NCI-H526 (cell line): ENCODE data around the gene ARMC9.
"Not testable (repeated sequence)": the region's sequence is repeated elsewhere in the genome, so short reads cannot be mapped to it uniquely, and the experiment has no call there.

Source experiments
- DNase-seq, 2 experiments: peaks; one replicate each; lab custom pipeline; 2025; lab: John Stamatoyannopoulos, UW

ARMC9 gene

DNA sequence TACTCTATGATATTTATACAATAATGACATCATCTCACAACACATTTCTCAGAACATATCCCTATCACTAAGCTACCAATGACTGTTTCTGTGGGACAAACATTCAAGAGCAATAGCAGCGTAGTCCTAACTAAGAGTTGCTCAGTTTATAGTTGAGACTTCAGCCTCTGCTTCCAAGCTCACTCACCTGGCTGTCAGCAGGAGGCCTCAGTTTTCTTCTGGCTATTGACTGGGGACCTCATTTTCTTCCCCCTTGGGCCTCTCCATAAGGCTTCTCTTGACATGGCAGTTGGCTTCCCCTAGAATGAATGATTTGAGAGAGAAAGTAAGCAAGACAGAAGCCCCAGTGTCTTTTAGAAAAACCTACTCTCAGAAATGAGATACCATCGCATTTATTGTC lies 85.9 kb downstream of the ARMC9 start:
- no peak for DNase-seq

DNA sequence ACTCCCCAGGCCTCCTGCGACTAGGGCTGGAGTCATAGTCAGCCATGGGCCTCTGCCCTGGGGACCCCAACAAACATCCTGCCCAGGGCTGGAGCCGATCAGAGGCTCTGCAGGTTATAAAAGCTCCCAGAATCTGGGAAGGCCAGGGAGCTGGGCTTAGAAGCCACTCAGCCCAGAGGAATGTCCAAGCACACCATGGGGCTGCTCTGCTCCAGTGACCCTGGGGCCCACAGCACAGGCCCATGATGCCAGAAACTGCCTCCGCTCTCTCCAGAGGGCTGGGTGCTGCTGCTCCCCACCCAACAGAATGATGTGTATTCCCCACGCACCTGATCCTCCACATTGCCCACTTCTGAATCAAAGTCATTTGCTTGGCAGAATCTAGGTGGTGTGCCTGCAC lies 88.5 kb downstream of the ARMC9 start:
- DNase-seq = no peak

DNA sequence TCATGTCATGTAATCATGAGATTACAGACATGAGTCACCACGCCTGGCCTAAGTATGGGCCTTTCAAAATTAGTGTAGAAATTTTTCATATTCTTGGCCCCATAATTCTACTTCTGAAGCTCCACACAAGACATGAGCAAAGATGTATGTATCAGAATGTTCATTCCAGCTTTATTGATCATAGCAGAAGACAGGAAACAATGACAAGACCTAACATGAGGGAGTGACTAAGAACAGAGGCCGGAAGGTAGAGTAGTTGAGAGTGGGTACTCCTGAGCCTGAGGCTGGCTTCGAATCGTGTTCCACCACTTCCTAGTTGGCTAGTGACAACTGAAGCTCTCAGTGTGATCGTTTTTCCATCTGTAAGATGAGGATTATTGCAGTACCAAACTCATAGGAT lies 89.3 kb downstream of the ARMC9 start:
- no peak for DNase-seq

DNA sequence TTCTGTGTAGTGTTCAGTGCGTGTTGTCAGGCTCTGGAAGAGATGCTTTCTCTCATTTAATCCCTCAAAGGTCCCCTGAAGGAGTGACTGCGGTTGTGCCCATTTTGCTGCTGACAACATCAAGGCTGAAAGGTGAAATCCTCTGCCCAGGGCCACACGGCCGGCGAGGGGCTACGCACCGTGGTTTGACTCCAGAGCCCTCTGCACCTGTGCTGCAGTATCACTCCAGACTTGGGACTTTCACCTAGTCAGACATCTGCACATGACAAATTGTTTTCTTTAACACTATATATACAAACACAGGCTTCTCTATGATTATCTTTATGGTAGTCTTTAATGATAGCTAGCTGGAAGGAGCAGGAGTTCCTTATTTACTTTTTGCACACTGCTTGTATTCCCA lies 90.2 kb downstream of the ARMC9 start:
- no peak for DNase-seq

DNA sequence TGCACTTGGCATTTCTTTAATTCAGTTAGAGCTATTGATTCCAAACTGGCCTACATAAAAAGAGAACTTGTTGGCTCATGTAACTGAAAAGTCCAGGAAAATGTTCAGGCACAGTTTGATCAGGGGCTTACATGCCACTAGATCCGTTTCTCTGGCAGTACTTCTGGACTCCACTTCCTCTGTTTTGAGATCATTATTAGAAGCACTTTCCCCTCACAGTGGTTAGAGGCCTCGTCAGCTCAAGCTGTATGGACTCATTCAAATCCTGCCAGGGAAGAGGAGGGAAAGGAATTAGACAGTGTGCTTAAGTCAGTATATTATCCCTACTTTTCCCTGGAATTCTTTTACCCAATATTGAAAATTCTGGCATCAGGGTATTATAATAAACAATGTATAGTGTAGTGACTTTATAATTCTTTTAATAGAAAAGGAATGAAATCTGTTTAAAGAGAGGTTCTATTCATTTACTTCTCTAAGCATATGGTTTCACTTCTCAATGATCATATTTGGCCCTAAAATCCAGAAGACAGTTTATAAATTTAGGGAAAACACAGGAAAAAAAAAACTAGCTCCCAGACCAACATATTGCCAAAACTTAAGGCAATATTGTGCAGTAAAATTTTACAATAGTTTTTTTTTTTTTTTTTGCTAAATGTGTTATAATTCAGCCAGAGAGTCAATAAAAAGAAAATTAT lies 92.0 kb downstream of the ARMC9 start:
- DNase-seq = no peak

DNA sequence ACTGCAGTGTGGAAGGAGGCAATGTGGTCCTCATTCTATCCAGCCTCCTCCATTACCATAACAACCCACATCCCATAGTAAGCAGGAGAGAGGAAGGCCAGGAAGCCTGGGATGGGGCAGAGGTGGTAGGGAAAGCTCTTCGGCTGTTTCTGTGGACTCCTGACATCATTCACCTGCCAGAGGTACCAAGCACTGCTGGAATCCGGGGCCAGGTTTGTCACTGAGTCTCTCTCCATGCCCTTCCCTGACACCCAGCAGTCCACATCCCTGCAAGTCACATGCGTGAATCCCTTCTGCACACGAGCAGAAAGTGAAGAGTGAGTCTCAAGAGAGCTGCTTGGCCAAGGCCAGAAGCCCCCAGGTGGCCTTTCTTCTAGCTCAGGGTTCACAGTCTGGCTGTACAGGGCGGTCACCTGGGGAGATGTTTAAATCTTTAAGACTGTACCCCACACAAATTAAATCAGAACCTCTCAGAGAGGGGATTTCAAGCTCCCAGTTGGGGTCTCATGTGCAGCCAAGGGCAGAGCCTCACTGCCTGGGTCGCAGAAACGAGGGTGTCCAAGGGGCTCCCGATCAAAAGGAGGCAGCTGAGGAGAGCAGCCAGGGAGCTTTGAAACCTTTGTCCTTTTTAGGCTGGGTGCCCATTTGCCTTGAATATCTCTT lies 94.2 kb downstream of the ARMC9 start:
- DNase-seq = no peak

DNA sequence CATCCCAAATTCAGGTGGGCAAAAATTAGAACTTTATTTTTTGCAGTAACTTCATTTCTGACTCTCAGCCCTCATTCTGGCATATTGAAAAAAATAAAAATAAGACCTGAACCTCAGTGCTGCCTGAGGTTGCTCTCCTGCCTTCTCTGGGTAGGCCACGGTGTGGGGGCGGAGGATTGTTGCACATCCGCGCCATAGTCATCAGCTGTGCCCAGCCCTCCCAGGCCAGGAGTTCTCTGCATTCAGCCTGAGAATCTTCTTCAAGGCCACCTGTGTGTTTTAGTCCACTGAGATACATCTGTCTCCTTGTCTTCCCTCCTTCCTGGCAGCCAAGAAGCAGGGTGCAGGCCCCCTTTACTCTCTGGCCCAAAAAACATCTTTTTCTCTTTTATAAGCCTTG lies 94.7 kb downstream of the ARMC9 start:
- no peak for DNase-seq

DNA sequence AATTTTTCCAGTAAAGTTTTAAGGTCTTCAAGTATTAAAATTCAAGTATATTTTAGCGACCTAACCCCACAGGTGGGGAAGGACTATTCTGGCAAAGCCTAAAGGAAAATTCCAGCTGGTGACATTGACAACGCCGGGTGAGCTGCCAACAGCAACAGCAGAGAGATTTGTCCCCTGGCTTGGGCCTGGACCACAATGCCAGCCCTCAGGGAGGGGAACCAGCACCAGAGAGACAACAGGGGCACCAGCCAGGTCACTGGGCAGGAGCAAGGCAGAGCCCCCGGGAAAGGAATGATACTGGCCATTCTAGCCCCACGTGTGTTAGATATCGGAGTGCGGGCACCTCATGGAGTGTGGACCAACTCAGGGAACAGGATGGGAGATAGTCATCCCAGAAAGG lies 95.7 kb downstream of the ARMC9 start:
- DNase-seq = no peak

DNA sequence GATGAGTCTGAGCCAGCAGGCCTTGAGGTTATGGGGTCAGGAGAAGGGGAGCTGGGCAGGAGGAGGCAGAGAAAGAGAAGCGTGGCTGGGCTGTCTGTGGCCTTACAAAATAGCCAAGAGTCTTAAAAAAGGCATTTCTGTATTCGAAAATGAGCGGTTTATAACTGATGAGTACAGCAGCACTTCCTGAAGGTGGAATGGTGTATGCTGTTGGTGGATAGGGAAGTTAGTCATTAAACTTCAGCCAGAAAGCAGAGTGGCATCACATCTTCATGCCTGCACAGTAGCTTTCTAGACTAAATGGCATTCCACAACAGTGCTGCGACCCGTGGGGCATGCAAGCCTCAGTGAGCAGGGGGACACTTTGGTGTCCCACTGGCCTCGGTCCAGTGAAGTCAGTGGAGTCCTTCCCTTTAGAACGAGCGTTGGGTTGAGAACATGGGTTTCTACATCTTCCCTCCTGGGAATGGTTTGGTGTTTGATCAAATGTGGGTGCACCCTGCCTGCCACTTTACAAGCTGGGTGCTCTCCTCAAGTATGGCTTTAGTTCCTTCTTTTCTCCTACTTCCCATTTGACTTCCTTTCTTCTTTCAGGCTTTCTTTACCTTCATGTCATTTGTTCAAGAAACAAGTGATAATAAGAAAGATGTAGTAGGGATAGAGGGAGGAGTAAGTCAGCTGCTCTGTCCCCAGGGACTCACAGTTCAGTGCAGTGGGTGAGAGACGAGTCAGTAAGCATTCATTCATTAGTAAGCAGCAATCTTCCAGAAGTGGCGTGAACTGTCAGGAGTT lies 96.3 kb downstream of the ARMC9 start:
- no peak for DNase-seq

DNA sequence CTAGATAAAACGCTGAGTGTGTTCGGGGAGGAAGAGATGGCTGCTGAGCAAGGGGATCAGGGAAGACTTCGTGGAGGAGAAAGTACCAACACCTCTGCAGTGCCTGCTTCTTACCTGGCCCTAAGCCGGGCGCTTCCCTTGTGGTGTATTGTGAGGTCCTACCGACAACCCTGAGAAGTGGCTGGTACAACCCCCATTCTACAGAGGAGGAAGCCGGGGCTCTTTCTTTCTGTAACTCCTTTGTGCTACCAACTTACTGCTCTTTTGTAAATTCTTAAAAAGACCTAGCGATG lies 96.9 kb downstream of the ARMC9 start:
- no peak for DNase-seq

DNA sequence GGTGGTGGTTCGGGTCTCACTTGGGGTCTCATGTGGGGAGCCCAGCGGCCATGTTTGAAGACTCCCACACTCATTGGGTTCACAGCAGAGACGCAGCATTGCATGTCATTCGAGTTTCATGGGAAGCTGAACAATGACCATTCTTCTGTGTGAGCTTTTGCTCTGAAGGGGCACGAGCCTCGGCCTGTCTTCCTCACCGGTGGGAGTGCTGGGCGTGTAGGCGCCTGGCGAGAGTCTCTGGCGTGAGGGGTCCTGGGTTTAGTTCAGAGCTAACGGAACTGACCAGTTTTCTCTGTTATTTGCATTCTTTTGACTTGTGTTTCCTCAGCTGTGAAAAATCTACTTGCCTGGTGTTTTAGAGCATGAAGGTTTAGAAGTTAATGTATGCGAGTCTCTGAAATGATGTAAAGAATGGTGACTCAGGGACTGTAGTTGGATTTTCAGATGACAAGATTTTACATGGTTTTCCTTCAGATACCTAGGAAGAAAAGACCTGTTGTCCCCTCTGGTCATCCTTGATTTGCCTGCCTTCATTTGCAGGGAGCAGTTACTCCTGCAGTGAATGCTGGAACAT lies 98.1 kb downstream of the ARMC9 start:
- DNase-seq = no peak

DNA sequence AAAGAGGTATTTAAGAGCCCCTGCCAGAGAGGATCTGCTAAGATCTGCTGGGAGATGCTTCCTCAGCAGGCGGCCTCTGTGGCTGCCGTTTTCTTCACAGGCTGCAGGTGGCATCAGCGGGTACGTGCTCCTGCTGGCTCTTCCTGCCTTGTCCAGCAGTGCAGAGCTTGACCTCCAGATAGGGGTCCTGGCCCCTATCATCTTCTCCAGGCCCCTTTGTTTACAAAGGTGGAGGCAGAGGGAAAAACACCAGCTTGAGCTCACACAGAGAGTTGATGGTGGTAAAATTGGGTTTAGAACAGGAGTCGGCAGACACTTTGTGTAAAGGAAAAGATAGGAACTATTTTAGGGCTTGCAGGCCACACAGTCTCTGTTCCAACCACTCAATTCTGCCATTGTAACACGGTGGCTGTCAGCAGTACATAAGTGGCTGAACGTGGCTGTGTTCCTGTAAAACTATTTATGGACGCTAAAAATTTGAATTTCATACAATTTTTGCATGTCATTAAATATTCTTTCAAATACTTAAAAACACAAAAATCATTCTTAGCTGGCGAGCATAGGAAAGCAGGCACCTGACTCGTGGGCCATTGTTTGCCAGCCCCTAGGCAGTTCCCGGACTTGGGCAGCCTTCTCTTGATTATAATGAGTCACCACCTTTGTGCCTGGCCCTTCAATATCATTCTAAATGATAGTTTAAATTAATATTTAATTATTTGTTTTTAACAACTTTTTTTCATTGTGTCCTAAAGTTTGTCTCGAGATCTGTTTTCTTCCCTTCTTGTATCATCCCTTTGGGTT lies 98.9 kb downstream of the ARMC9 start:
- peak in 1 of 2 experiments; percentile 54 for DNase-seq

DNA sequence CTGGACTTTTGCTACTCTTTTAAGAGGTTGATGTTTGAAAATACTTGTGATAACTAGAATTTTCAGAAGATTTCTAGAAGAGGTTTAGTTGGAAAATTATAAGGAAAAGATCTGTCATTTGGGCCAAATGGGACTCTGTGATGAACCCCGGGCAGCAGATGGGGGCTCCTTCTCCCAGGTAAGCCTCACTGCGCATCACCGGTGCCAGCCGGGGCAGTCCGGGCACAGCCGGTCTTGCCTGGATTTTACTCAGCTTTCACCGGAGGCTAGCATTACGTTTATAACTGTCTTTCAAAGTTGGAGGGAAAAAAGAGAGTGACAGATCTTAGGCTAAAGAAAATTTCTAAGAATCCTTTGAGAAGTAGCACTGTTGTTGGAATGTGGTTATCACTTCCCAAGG lies 99.7 kb downstream of the ARMC9 start:
- DNase-seq = no peak

DNA sequence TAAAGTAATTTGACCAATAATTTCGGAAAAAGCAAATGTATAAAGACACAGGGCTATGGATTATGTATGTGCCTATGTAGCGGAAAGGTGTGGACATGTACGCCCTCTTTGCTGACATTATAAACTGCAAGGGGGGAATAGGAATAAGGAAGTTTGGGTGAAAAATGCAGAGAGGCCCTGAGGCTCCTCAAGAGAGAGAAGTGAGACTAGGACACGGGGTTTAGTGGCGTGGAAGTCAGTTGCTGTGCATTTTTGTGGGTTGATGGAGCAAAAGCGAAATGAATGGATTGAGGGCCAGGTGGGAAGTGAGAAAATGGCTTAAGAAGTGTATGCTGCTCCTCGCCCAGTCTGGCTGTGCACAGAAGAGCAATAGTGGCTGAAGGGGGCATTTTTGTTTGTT lies 100.8 kb downstream of the ARMC9 start:
- DNase-seq = no peak

DNA sequence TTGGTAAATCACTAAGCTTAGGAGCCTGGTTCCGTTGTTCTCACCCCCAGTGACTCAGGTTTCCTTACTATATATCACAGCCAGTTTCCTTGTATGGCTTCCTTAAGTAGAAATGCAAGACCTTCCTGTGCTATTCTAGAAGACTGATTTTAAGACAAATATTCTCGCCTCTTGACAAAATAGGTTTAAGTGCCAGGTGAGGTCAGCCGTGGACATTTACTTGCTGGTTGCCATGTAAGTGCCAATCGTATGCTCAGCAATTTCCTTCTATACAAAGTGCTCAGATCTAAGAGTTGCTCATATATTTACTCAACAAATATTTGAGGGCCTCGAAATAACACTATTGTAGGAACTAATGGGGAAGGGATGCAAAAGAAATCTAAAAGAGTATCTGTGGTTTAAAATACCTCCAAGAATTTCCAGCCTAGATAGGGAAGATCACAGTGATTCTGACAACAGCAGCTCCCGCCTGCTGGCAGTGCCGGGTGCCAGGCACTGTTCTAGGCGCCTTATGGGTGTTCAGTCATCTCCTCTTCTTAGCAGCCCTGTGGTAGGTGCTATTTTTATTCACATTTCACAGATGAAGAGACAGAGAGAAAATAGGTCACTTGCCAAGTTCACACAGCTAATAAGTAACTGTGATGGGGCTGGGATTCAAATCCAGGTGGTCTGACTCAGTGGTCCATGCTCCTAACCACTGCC lies 101.7 kb downstream of the ARMC9 start:
- no peak for DNase-seq

DNA sequence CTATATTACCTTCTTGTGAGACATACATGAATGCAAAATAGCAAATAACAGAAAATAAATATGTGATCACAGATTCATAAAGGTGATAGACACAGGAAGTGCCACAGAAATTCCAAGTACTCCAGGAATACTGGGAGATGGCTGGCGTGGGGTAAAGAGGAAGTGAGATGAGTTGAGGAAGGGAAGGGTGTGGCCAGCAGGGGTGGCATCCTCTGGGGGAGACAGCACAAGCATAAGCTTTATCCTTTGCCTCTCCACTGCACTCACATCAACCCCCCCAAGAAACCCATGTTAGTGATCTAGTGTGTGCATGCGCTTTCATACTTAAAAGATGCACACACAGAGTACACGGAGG lies 102.3 kb downstream of the ARMC9 start:
- DNase-seq = no peak

DNA sequence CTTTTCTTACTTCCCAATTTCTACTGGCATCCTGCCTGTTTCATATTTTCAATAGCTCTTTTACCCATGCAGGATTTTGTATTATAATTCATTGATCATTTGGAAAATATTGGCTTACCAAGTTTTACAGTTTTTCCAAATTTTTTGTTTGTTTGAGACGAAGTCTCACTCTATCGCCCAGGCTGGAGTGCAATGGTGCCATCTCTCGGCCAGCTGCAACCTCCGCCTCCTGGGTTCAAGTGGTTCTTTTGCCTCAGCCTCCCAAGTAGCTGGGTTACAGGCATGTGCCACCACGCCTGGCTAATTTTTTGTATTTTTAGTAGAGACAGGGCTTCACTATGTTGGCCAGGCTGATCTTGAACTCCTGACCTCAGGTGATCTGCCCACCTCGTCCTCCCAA lies 105.8 kb downstream of the ARMC9 start:
- DNase-seq = not testable (repeated sequence)

DNA sequence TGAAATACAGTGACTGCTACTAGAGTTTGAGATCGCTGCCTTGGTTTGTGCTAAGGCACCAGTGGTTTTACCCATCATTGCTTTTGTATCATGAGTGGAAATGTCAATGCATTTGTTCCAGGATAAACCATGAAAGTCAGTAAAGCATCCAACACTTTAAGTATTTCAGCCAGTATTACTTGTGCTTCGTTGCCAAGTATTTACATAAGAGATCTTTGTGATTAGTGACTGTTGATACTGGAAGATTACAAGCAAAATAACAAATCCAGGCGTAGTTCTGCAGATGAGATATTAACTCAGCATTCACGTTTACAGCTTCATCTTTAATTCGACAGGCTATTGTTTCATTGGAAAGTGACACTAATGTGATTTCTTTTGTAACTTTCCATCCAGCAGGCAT lies 106.8 kb downstream of the ARMC9 start:
- no peak for DNase-seq

DNA sequence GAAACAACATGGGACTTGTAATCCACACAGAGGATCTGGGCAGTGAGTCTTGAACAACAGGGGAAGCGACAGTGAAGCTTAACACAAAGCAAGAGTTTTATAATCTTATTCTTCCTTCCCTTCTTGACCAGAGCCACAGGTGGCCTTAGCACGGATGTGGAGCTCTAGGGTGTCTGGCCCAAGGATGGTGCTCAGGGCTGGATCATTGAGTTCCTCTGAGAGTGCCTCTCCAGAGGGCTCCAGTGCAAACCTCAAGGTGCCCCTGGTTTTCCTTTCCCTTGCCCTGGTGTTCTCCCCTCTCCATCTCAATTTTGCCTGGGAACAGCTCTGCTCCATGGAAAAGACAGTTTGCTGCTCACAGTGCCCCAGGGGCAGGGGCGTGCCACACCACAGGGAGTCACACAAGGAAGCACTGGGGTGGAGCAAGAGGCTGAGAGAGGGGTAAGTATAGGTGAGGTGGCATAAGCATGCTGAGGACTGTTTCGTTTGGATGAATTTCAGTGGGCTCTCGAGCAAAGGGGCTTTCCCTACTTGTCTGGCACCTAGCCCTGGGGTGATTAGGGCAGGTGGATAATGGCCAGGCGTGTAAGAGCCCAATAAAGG lies 108.5 kb downstream of the ARMC9 start:
- DNase-seq = no peak

DNA sequence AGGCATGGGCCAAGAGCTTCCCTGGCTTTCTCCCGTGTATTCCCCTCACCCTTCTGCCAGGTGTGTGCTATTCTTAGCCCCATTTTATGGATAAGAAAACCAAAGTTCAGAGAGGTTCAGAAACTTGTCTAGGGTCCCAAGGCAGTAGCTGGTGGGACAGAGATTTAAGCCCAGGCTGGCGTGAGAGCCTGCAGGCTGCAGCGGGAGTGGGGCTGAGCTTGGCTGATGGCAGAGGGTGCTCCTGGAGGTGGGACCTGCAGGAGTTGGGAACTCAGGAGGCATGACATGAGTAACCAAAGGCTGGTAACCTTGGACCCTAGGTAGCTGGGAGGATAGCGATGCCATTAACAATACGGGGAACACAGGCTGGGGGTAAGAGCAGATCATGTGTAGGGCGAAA lies 109.8 kb downstream of the ARMC9 start:
- DNase-seq = no peak
